Urothelium cell line (cell line): ENCODE data around the gene NDUFA13.

Experiments
- DNase-seq: peaks from one replicate; pipeline ENCODE4 v3.0.0; 2011; ENCODE audit warnings: low spot score, mixed read lengths
- FAIRE-seq: peaks from 2 replicates; lab custom pipeline; 2011; peaks lifted over from hg19 to GRCh38; lab: Jason Lieb, UNC

Gene NDUFA13

GRCh38 chr19:19506592-19506991 lies 9.4 kb upstream of the NDUFA13 start:
- DNase-seq, result no peak
- FAIRE-seq, result no peak

- DNase-seq, result no peak
- FAIRE-seq, result no peak
Measured at GRCh38 chr19:19507354-19507753, 8.7 kb upstream of the NDUFA13 start.

GRCh38 chr19:19508217-19508616 lies 7.8 kb upstream of the NDUFA13 start:
- no peak for DNase-seq
- no peak for FAIRE-seq

GRCh38 chr19:19510432-19510831 lies 5.6 kb upstream of the NDUFA13 start:
- no peak for FAIRE-seq

GRCh38 chr19:19513682-19514081 lies 2.3 kb upstream of the NDUFA13 start:
- no peak for FAIRE-seq

More at GRCh38 chr19:19510432-19510831, 5.6 kb upstream of the NDUFA13 start:
- no peak for DNase-seq

GRCh38 chr19:19514215-19514657 lies 1.8 kb upstream of the NDUFA13 start:
- FAIRE-seq, result no peak
- DNase-seq, result no peak

More at GRCh38 chr19:19513682-19514081, 2.3 kb upstream of the NDUFA13 start:
- no peak for DNase-seq

- DNase-seq (no peak), FAIRE-seq (no peak)
Measured at GRCh38 chr19:19514881-19515641, 964 bp upstream of the NDUFA13 start, which contains the start of gene TSSK6. Gene TSSK6, minus strand, starts transcription at chr19:19515548. Its CDS starts 121 bp downstream, at chr19:19515427.

- DNase-seq (no peak), FAIRE-seq (no peak)
Measured at GRCh38 chr19:19517235-19517619, 1.2 kb downstream of the NDUFA13 start.

GRCh38 chr19:19520989-19521388 lies 5.0 kb downstream of the NDUFA13 start:
- DNase-seq (no peak), FAIRE-seq (no peak)

- no peak for FAIRE-seq
Measured at GRCh38 chr19:19523177-19523576, 7.2 kb downstream of the NDUFA13 start.

GRCh38 chr19:19524053-19524452 lies 8.0 kb downstream of the NDUFA13 start:
- no peak for FAIRE-seq
- no peak for DNase-seq

More at GRCh38 chr19:19523177-19523576, 7.2 kb downstream of the NDUFA13 start:
- no peak for DNase-seq

- FAIRE-seq, result no peak
Measured at GRCh38 chr19:19525611-19526380, 9.8 kb downstream of the NDUFA13 start.

GRCh38 chr19:19526581-19527370 lies 10.8 kb downstream of the NDUFA13 start:
- FAIRE-seq, result no peak
- no peak for DNase-seq

More at GRCh38 chr19:19525611-19526380, 9.8 kb downstream of the NDUFA13 start:
- no peak for DNase-seq

- no peak for FAIRE-seq
- DNase-seq, result no peak
Measured at GRCh38 chr19:19527371-19527656, 11.3 kb downstream of the NDUFA13 start.

GRCh38 chr19:19527674-19528625 lies 11.9 kb downstream of the NDUFA13 start:
- FAIRE-seq, result no peak
- DNase-seq, result no peak

- DNase-seq (no peak), FAIRE-seq (no peak)
Measured at GRCh38 chr19:19528721-19529490, 12.9 kb downstream of the NDUFA13 start, which contains the start of gene YJEFN3. Gene YJEFN3, plus strand, starts transcription at chr19:19528911. Its CDS starts 22 bp downstream, at chr19:19528933.

GRCh38 chr19:19529783-19530422 lies 13.9 kb downstream of the NDUFA13 start:
- FAIRE-seq, result no peak

GRCh38 chr19:19530423-19530804 lies 14.4 kb downstream of the NDUFA13 start:
- DNase-seq (no peak), FAIRE-seq (no peak)

More at GRCh38 chr19:19529783-19530422, 13.9 kb downstream of the NDUFA13 start:
- DNase-seq, result no peak

GRCh38 chr19:19530889-19531288 lies 14.9 kb downstream of the NDUFA13 start:
- DNase-seq, result no peak
- FAIRE-seq, result no peak
